Dedifferentiated amniotic fluid mesenchymal stem cell (primary cell): ENCODE measurements around the gene KIF18B.

Source experiments
- DNase-seq: peaks from one replicate; pipeline ENCODE4 v3.0.0-alpha.2; 2016; ENCODE audit errors: extremely low spot score

KIF18B gene

DNA sequence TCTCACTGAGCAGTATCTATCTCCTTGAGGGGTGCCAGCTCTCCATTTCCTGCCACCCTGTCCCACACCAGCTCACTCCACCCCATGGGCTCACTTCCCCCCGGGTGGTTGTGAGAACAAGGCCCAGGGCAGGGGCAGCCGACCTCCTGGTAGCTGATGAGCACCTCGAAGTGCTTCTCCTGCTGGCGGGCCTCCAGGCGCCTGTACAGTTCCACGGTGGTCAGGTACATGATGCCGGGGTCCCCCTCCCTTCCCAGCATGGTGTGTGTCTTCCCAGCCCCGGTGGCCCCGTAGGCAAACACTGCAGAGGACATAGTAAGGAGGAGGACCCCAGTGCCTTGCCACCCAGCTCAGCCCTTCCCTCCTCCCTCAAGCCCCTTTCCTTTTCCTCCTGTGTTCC is 12.5 kb downstream of the KIF18B start:
- no peak for DNase-seq

DNA sequence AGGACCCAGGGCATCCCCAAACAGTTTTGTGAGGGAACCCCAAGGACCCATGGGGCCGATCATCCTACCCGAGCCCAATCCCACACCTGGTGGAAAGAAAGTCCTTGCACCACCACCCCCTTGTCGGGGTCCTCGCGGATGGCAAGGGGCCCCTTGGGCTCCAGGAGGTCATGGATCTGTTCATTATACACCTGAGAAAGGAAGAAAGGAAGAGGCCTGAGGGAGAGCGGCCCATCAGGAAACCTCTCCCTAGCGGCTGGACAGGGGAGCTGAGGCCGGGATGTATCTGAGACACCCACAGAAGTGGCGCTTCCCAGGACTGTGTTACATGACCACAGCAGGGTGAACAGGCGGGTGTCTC is 12.8 kb downstream of the KIF18B start:
- no peak for DNase-seq

DNA sequence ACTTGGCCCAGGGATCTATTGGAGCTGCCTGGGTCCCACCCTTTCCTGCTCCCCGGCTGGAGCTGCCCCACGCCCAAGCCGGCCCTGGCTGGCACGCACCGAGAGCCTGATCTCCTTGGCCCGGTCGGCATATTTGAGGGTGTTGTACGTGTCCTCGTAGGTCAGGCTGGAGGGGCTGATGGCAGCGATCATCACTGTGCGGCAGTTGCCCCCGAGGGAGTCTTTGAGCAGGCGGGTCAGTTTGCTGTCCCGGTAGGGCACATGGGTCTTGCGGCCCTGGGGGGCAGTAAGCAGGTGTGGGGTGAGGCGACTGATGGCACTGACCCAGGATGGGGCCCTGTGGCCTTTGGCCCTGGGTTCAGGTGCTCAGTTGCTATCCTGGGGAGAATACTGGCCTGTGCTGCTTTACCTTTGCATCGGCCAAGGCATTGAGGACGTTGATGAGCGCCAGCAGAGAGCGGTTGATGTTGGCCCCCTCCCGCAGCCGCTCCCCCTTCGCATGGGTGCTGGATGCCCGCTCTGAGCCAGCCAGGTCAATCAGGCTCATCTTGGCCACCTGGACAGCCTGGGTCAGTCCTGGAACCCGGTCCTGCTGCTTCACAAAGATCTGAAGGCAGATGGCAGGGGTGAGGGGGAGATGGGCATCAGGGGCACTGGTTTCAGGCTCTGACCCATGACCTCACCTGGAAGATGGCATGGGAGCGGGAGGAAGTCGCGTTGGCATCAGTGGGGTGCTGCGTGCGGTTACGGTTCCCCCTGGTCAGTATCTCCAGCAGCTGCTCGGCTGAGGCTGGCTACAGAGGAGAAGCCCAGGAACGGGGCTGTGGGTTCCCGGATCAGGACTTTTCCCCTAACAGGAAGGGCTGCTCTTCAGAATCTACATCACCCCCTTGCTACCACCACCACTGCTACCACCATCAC is 13.5 kb downstream of the KIF18B start:
- DNase-seq: no peak

DNA sequence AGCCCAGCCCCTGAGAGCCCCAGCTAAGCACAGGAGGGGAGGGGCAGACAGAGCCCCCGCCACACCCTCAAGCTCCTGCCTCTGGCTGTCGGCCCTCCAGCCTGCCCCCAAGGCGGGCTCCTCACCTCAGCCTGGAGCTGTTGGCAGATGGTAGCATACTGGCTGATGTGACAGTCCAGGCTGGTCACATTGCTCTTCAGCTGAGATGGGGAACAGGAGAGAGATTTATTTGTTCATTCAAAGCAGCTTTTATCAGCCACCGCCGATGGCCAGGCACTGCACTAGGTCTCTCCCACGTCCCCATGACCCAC is 14.8 kb downstream of the KIF18B start:
- DNase-seq: no peak

DNA sequence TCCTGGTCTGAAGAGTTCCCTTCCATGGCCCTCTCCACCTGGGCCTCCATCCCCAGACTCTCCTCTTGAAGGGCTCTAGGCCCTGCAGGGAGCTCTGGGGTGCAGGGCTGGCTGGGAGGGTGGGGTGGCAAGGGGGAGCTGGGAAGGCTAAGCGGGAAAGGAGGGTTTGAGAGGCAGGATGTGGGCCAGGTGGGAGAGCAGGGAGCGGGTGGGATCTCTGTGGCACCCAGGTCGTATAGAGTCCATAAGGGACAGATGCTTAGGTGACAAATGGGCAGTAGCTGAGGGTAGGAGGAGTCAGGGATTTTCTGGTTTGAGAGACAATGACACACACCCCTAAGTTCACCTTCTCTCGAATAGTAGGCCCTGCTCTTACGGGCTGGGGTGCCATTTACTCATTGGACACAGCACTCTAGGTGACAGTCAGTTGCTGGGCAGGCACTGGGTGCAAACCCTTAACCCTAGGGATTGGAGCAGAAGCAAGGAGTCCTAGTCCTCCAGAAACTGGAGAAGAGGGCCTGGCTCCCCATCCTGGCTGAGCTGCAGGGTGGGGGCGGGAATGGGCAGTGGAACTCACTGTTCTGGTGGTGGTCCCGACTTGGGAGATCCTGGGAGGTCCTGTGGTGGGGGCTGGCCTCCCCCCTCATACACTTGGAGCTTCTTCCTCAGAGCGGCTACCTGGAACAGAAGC is 15.3 kb downstream of the KIF18B start:
- DNase-seq: no peak

DNA sequence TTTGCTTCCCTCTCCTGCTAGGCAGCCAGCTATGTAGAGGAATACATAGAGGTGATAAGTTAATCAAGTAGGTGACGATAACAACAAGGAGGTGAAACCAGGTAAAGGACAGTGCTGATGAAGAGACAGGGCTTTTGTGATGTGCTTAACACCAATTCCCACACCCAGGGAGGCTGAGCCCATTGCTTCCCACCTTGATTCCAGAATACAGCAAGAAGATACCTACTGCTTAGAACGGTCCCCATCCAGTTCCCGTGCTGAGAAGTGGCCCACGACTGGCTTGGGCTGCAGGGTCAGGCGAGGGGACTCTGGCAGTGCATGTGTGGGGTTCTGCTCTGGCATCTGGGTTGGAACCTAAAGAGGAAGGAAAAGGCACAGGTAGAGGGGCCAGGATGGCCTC is 16.2 kb downstream of the KIF18B start:
- no peak for DNase-seq

DNA sequence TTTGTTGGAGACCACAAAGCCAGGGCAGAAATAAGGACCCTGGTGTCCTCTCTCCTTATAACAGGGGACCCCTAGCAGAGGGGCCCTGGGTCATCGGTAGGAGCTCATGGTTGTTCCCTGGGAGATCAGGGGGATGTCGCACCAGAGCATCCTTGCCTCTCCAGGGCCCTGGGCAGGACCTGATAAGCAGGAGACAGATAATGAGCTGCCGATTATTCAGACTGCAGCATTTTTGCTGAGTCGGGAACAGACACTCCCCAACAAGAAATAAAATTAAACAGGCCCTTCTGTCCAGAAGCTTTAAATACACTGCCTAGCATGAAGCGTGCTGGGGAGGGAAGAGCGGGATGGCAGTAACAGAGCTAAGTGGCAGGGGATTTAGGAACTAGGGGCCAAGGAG is 16.9 kb downstream of the KIF18B start:
- no peak for DNase-seq

DNA sequence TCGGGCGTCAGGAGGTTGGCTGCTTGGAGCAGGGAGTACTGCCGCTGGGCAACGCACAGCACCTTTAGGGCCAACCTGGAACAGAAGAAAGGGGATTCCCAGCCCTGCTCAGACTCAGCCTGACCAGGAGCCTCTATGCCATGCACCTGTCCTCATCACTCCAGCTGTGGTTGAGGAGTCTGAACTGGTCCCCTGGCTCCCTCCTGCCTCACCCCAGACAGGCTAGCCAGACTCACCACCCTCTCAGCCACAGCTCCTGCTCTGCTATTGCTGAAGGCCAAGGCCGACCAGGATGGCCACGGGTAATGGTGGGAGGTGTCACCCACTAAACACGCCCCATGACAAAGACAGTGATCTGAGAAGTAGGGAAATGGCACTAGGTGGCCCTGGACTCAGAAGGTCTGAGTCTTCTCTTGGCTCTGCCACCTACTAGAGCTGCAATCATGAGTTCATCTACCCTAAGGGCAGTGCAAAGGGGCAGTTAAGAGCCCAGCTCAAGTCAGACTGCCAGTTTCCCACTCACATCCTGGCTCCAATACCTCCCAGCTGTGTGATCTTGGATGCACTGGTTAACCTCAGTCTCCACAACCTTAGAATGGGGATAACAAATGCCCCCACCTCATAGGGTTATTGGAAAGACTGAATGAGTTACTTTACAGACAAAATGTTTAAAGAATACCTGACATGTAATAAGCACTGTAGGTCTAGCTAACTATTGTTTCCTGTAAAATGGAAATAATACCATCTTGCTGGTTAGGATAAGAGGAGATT is 18.4 kb downstream of the KIF18B start:
- no peak for DNase-seq

DNA sequence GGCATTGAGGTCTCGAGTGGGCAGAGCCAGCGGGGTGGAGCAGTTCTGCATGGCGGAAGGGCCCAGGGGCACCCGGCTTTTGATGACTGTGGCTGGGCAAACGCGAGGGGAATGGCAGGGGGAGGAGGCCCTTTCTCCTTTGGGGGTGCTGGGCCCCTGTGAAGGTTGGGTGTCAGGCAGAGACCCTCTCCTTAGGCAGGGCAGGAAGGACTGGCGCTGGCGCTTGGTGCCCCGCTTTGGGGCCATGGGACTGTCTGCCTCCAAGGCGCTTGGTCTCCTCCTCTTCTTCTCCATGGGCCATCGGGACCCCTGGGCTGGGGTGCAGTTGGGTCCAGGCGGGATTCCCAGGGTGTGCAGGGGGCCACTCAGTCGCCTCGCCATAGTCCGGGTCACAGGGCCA is 19.4 kb downstream of the KIF18B start:
- DNase-seq: no peak

DNA sequence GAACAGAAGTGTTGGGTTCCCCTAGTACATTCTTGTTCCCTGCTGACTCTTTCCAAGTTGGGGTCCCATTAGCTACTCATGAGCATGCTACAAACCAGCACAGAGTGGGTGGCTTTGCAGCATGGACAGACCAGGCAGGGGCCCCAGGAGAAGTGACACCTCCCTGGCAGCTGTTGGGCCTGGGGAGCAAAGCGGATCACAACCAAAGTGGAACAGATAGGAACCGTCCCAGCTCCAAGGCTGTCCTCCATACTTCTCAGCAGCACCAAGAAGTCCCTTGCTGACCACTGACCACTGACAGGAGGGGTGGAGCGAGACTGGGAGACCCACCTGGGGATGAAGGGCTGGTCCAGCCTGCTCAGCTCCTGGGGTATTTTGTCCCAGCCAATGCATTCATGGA is 19.9 kb downstream of the KIF18B start:
- no peak for DNase-seq

DNA sequence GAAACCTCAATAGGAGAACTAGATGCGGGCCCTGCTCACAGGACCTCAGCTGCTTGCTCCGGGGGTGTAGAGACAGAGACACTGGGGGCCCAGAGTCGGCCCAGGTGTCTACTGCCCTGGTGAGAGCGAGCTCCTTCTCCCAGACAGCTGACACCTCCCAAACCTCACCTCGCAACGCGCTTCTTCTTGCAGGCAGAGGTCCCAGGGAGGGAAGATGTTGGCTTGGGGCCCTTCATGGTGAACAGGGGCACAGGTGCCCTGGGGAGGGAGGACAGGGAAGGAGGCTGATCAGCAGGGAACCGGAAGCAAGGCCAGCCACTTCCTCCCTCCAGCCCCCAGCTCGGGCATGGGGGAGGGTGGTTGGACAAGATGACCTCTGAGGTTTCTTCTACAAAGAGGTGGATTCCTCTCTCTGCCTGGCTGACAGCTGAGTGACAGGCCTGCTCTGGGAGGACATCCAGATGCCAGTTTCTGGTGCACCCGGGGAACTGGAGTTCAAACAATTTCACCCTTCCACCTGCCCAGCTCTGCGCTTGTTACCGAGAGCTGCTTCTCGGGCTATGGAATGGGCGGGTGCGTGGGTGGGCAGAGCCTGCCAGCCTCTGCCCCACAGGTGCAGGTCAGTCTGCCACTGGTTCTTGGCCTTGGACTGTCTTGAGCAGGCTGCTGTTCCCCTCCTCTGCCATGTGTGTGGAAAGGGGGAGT is 20.6 kb downstream of the KIF18B start:
- DNase-seq: no peak

DNA sequence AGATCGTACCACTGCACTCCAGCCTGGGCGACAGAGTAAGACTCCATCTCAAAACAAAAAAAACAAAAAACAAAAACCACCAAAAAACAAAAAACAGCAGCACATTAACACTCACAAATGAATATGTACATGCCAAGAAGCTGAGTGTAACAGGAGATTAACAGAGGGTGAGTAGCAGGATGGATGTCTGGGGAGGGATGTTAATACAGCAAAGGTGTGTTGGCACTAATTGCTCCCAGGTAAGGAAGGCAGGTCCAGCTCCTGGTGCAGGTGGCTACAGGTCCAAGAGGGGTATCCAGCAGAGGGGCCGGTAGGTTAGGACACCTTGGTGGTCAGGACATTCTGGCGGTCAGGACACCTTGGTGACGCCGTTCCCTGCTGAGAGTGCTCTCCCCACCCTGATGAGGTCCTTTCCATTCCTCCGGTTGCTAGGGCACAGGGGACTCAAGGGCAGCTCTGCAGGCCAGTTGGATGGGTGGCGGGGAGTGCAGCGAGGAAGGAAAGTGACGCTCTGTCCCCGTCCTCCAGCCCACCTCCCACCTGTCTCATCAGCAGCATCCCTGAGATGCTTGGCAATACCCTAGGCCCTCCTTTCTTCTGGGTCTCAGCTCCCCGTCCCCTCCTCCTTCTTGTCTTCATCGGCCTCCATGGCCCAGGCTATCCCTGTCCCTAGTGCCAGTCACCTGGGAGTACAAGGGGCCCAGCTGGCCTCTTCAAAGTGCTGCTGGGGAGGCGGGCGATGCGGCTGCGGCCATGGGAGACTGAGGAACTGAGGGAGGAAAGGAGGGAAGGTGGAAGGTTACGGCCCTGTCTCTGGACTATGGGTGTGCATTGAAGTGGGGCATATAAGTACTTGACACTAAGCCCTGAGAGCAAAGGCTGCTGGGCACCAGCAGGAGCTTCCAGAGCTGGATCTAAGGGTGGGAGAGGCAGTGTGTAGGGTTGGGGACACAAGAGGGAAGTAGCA is 21.6 kb downstream of the KIF18B start:
- no peak for DNase-seq

DNA sequence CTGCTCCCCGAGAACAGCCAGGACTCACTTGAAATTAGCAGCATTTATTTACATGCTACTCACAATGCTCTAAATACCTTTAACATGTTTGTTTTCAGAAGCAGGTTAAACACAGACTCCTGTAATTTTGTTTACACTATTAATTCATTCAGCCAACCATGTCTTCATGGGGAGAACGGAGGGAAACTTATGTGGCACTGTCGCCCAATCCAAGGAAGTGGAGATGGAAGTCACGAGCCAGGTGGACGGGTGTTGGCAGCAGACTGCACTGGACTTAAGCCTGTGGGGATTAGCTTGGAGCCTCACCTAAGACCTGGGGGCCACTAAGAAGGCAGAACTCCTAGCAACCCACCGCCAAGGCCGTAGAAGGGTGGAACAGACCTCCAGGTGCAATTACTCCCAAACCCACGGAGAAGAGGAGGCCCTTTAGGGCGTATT is 23.4 kb downstream of the KIF18B start:
- DNase-seq: no peak

DNA sequence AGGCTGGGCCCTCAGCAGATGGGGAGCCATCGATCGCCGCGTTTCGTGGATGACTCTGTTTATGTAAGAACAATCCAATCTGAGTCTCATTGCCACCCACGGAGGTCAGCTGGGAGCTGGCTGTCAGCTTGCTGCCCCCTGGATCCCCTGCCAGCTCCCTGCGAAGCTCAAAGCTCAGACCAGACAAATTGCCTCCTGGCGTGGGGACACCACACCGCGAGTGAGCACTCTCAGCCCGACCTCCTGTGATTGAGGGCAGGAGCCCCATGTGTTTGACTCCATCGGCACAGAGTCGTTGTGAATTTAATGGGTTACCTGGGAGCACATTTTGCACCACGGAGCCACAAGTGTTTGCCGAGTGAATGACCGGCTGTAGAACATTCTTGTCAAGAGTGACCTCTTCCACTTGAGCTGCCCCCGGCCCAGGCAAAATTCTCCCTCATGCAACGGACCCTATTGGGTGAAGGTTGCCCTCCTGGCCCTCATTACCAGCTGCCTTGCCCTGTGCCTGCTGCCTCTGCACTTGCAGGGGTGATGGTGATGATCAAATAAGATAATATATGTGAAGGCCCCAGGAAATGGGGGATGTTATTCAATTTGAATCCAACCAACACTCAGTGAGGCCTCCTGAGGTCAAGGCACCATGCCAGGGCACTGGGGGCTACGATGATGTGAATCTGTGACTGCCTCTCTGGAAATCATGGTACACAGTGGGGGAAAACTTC is 24.7 kb downstream of the KIF18B start:
- no peak for DNase-seq

DNA sequence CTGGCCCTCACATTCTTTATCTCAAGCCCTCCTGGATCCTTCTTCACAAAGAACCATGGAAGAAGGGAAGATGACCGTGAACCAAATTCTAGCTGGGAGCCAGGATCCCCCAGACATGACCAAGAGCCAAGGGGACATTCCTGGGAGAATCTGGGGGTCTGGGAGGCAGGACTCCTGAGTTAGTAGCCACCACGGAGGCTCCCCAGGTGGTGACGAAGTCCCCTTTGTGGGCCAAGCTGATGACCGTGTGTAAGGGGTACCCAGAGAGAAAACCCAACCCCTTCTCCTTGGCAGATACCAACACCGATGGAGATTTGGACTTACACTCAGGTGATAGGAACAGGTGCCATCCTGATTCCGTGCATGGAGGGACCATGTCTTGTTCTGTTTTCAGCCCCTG is 25.4 kb downstream of the KIF18B start:
- no peak for DNase-seq

DNA sequence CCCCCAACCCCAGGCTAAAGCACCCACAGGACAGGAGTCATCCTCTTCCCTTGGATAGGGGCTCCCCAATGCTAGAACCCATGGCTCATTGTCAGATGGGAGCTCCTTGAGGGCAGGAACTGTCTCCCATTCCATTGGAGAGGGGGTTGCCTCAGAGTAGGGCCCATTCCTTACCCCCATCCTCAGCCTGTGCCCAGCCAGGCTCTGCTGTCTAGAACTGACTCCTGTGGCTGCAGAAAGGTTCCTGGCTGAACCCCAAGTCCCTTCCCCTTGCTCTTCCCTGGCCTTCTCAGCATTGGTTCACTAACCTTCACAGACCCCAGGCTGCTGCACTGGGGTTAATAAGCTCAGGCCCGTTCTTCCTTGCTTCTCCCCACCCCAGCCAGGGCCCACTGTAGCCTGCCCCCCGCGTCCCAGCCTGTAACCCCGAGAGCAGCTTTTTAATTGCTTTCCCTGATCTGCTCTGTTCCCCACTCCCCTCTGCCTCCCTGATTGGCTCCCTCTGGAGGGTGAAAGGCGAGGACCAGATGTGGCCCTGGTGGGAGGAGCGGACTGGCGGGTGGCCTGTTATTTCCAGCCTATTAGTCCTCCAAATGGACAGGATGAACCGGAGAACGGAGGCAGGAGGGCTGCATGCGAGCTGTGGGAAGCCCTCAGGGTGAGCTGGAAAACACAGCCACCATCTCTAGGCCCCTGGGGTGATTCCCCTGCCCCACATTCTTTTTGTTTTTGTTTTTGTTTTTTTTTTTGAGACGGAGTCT is 26.3 kb downstream of the KIF18B start:
- no peak for DNase-seq

DNA sequence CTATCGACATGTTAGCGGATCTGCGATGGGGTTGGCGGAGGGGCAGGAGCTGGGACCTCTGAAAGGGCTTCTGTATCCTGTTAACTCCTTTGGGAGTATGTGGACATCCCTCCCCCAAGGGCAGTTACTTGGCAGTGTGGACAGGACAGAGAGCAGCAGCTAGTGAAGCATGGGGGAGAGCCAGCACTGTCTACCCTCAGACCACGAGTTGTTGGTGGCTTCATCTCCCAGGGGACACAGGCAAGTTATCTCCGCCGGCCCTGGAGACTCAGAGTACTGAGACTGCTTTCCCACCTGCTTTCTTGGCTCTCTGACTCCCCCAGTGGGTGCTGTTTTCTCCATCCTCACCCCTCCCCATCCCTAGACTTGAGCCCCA is 27.0 kb downstream of the KIF18B start:
- no peak for DNase-seq

DNA sequence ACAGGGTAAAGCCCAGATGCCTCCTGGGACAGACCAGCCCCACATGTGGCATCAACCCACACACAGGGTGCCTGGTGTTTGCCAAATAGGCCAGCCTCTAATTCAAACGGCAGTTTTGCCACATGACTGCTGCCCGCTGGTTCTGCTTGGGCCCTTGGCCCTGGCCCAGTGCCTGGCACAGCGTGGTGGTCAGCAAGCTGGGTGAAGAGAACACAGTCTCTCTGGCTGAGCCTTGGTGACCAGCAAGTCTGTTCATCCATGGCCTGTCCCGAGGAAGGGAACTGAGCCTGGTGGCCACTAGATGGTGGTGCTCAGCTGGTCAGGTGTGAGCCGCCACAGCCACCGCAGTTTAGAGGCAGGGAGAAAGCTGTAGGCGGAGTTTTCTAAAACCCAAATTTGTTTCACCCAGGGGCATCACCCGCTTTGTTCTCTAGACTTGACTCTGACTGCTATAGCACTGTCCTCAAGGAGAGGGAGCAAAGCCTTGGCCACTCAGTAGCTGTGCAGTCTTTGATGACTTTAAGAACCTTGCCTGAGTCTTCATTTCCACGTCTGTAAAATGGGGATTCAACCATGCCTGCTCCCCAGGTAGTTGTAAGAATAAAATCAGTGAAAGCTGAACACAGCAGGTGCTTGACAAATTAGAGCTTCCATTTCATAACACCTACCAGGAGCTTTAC is 27.5 kb downstream of the KIF18B start:
- DNase-seq: peak; percentile 76

DNA sequence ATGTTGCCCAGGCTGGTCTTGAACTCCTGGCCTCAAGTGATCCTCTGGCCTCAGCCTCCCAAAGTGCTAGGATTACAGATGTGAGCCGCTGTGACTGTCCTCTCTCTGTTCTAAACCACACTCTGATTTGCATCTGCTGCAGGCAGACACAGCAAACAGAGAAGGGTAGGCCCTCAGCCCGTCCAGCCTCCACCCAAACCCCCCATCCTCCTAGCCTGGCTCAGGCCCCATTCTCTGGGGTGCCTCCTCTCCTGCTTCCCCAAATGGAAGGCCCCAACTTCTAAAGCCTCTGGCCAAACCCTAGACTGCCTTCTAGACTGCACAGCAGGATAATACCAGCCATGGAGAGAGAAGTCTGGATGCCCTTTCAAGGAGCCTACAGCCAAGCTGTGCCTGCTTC is 28.2 kb downstream of the KIF18B start:
- DNase-seq: no peak
